CD14-positive monocyte (primary cell): ENCODE data around the gene TYW1. TPM values are rescaled to one million over a fixed set of nuclear protein-coding genes. Genes with fewer than 3 reads are reported as not detected.

ENCODE experiments used
- DNase-seq, 3 donors: peaks; one replicate each; pipeline ENCODE4 v3.0.0-alpha.2; 2011 to 2022
- H2AFZ ChIP-seq: 2 replicates; pipeline ENCODE4 v1.6.0; 2012; ENCODE audit warnings: mild to moderate bottlenecking, low read depth, low read length, inconsistent platforms; ENCODE audit not compliant: insufficient read depth, poor library complexity, severe bottlenecking
- H3K27ac ChIP-seq, 2 donors: 1 replicate in 1 of 2; 2 replicates in 1 of 2; pipeline ENCODE4 v1.5.1; 2012 to 2013; ENCODE audit warnings: low read length in 2 of 2, control low read depth in 1 of 2, inconsistent platforms in 1 of 2, low read depth in 1 of 2, mild to moderate bottlenecking in 1 of 2
- H3K27me3 ChIP-seq, 2 donors: one replicate each; pipeline versions ENCODE4 v1.6.0 to v1.6.1; 2011 to 2013; ENCODE audit warnings: low read length in 2 of 2; ENCODE audit not compliant: control insufficient read depth in 2 of 2, insufficient read depth in 2 of 2
- H3K36me3 ChIP-seq, 2 donors: replicated peaks in 1 of 2; 1 replicate in 1 of 2; 2 replicates in 1 of 2; pipeline versions ENCODE4 v1.5.1 to v1.6.1; 2012 to 2013; ENCODE audit warnings: low read length in 2 of 2, control low read depth in 1 of 2, inconsistent platforms in 1 of 2, mild to moderate bottlenecking in 1 of 2; ENCODE audit not compliant: insufficient read depth in 2 of 2, control insufficient read depth in 1 of 2
- H3K4me1 ChIP-seq, 2 donors: 1 replicate in 1 of 2; 2 replicates in 1 of 2; pipeline versions ENCODE4 v1.5.1 to v1.6.1; 2012 to 2013; ENCODE audit warnings: low read length in 2 of 2, control low read depth in 1 of 2, inconsistent platforms in 1 of 2, mild to moderate bottlenecking in 1 of 2, moderate library complexity in 1 of 2; ENCODE audit not compliant: insufficient read depth in 2 of 2, control insufficient read depth in 1 of 2
- H3K4me2 ChIP-seq: replicated peaks from 2 replicates; pipeline ENCODE3; 2012; ENCODE audit warnings: low read length, moderate library complexity, mild to moderate bottlenecking; ENCODE audit not compliant: poor library complexity, severe bottlenecking; ENCODE audit errors: extremely low read depth
- H3K4me3 ChIP-seq, 3 experiments: fragments of 200-600 bp in 1 of 3; sonication (generic) in 1 of 3; replicated peaks in 1 of 3; 1 replicate in 2 of 3; 2 replicates in 1 of 3; pipeline ENCODE4 v1.5.1; 2011 to 2013; ENCODE audit warnings: low read length in 3 of 3, mild to moderate bottlenecking in 3 of 3, control low read depth in 2 of 3, low read depth in 2 of 3, inconsistent platforms in 1 of 3, moderate library complexity in 1 of 3
- H3K79me2 ChIP-seq: 2 replicates; pipeline ENCODE4 v1.6.0; 2012; ENCODE audit warnings: mild to moderate bottlenecking, control low read depth, inconsistent platforms, low read length, moderate library complexity; ENCODE audit not compliant: insufficient read depth
- H3K9ac ChIP-seq: 2 replicates; pipeline ENCODE4 v1.6.0; 2017; ENCODE audit warnings: low read length, mild to moderate bottlenecking; ENCODE audit not compliant: insufficient read depth, poor library complexity, severe bottlenecking
- H3K9me3 ChIP-seq, 2 donors: replicated peaks in 1 of 2; 1 replicate in 1 of 2; 2 replicates in 1 of 2; pipeline versions ENCODE4 v1.5.1 to v1.6.1; 2012 to 2013; ENCODE audit warnings: low read length in 2 of 2, control low read depth in 1 of 2; ENCODE audit not compliant: control insufficient read depth in 1 of 2, insufficient read depth in 1 of 2
- H4K20me1 ChIP-seq: 2 replicates; pipeline ENCODE4 v1.6.0; 2012; ENCODE audit warnings: mild to moderate bottlenecking, low read length, control low read depth, moderate library complexity; ENCODE audit not compliant: insufficient read depth
- H3K27ac Mint-ChIP-seq, 7 donors: one replicate each; pipeline ENCODE4 v1.8.0; 2020; ENCODE audit warnings: mild to moderate bottlenecking in 7 of 7, mixed read lengths in 7 of 7, moderate library complexity in 6 of 7, inconsistent platforms in 2 of 7
- H3K27me3 Mint-ChIP-seq, 3 donors: one replicate each; pipeline ENCODE4 v1.8.0; 2021 to 2022; ENCODE audit warnings: low read depth in 3 of 3, mild to moderate bottlenecking in 3 of 3, mixed read lengths in 3 of 3, moderate library complexity in 3 of 3, inconsistent platforms in 1 of 3
- H3K36me3 Mint-ChIP-seq, 2 donors: one replicate each; pipeline ENCODE4 v1.8.0; 2020; ENCODE audit warnings: mixed read lengths in 2 of 2, inconsistent platforms in 1 of 2, mild to moderate bottlenecking in 1 of 2
- H3K4me1 Mint-ChIP-seq: one replicate; pipeline ENCODE4 v1.8.0; 2020; ENCODE audit warnings: mild to moderate bottlenecking, mixed read lengths
- H3K4me3 Mint-ChIP-seq, 2 donors: one replicate each; pipeline ENCODE4 v1.8.0; 2020; ENCODE audit warnings: mild to moderate bottlenecking in 2 of 2, mixed read lengths in 2 of 2, moderate library complexity in 1 of 2
- H3K9me3 Mint-ChIP-seq, 7 donors: one replicate each; pipeline ENCODE4 v1.8.0; 2020 to 2022; ENCODE audit warnings: mixed read lengths in 7 of 7, mild to moderate bottlenecking in 6 of 7, moderate library complexity in 6 of 7, inconsistent platforms in 2 of 7
- WGBS: methylation state at CpG from one replicate; pipeline ENCODE4 v1.1.5; 2013; ENCODE audit warnings: missing lambda C conversion rate; ENCODE audit not compliant: insufficient coverage; 5-methylcytosine and 5-hydroxymethylcytosine counted together
- intact Hi-C, 2 donors: fragments of 100-400 bp; cut with micrococcal nuclease; formaldehyde crosslinking; loops; one replicate each; pipeline versions ENCODE4 v1.15.0 to v1.15.1; 2023
- polyA plus RNA-seq, 3 donors: library from polyadenylated mRNA; depleted of rRNA in 1 of 3; unstranded in 2 of 3; stranded (reverse) in 1 of 3; fragments of 300-500 nt in 2 of 3; fragments of >200 nt in 1 of 3; fragmentation: Illumina TruSeq in 2 of 3; gene quantifications; 1 replicate in 2 of 3; 2 replicates in 1 of 3; pipeline ENCODE4 v1.2.3, GENCODE V29; 2012 to 2021
- TF ChIP-seq, protein P1 (sequence below): fragments of 200-600 bp; IDR thresholded peaks from one replicate; pipeline ENCODE4 v1.8.0; 2022; ENCODE audit warnings: antibody characterized with exemption, mild to moderate bottlenecking

Gene TYW1
- polyA plus RNA-seq, 3 donors: 6.3 to 9.0 (median 7.2) TPM

DNA sequence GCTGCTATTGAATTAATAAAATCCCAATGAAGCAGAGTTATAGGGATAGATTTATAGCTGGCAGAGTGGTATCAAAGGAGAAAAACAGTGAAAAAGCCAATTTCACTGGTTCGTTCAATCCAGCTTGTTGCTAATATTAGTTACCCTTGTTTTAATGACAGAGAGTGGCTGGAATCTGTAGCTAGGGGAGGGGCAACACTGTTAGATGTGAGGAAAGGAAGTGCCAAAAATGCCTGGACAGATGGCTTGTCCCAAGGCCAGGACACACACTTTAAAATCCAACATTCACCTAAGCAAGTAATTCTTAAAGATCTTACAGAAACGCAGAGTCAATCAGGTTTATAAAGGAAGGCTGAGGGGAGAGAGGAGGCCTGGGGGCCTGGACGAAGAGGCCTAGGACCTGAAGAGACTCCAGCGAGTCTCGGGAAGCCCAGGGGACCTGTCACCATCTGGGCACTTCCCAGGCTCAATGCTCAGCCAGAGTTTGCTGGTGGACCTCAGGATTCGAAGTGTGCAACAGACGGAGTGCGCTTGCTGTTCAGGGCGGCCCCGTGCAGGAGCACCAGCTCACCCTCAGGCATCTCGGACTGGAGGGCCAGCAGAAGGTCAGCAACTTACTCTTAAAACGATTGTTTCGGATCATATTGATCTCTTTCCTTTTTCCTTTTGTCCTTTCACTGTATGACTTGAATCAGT lies 38.9 kb upstream of the TYW1 start:
- WGBS: 98% methylated on average over 12 of the region's 13 CpGs
- H3K79me2 ChIP-seq: no peaks in the 10 kb centered on the region
- peaks cover 62 to 76% of the 10 kb centered on the region in 2 donors for H3K36me3 ChIP-seq
- TF ChIP-seq, protein P1, sequence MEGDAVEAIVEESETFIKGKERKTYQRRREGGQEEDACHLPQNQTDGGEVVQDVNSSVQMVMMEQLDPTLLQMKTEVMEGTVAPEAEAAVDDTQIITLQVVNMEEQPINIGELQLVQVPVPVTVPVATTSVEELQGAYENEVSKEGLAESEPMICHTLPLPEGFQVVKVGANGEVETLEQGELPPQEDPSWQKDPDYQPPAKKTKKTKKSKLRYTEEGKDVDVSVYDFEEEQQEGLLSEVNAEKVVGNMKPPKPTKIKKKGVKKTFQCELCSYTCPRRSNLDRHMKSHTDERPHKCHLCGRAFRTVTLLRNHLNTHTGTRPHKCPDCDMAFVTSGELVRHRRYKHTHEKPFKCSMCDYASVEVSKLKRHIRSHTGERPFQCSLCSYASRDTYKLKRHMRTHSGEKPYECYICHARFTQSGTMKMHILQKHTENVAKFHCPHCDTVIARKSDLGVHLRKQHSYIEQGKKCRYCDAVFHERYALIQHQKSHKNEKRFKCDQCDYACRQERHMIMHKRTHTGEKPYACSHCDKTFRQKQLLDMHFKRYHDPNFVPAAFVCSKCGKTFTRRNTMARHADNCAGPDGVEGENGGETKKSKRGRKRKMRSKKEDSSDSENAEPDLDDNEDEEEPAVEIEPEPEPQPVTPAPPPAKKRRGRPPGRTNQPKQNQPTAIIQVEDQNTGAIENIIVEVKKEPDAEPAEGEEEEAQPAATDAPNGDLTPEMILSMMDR: no peak
- H4K20me1 ChIP-seq: no peaks in the 10 kb centered on the region
- no peak overlapping the region for H3K4me3 ChIP-seq
- no peaks in the 10 kb centered on the region for H3K4me1 ChIP-seq
- no peaks in the 10 kb centered on the region for H3K27me3 ChIP-seq
- H2AFZ ChIP-seq: no peak overlapping the region
- Mint-ChIP-seq H3K4me3 (no peak overlapping the region), H3K36me3 (peaks cover 64 to 80% of the 10 kb centered on the region in 2 donors), H3K27me3 (peaks cover 0 to 1% (median 0%) of the 10 kb centered on the region in 3 donors), H3K4me1 (no peaks in the 10 kb centered on the region), H3K9me3 (no peaks in the 10 kb centered on the region), H3K27ac (peak overlapping the region in 1 of 7 donors; percentile 18)
- no peak overlapping the region for H3K27ac ChIP-seq
- no peak for DNase-seq
- intact Hi-C loops: no loop called here
- H3K9ac ChIP-seq: no peak overlapping the region
- H3K4me2 ChIP-seq: no peak overlapping the region
- H3K9me3 ChIP-seq: no peaks in the 10 kb centered on the region

DNA sequence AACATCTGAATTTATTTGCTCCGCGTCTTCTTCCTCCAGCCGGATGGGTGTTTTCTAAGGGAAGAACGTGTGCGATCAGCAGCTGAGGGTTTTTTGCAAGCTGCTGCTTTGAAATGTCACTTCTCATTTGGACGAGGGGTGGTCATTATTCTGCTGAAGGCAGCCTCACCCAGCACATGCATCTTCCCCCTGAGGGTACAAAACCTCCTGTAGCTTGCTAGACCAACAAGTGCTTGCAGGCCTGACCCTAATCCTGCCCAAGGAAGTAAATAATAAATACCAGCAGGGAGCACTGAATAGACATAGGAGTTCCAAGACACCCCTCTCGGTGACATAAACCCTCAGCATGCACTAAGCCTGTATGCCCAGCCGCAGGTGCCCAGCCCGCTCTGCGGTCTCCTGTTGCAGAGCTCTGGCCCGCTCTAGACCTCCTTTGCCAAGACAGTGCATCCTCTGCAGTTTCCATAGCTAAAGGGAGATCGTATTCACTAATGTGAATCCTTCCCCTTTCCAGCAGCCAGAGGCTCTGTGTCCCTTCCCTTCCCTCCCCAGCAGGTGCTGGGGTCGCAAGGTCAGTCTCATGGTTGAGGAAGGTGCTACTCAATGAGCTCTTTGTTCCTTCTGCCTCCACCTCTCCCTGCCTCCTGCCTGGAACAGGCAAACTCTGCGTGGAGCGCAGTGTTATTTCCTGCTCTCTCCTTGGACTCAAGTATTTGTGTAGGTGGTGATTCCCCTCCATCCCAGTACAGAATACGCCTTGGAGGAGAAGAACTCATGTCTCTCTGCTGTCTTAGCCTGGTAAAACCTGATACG lies 37.9 kb upstream of the TYW1 start:
- Histone ChIP-seq H3K4me2 (no peak overlapping the region), H3K9me3 (no peaks in the 10 kb centered on the region), H3K36me3 (peaks cover 55 to 66% of the 10 kb centered on the region in 2 donors), H3K27me3 (no peaks in the 10 kb centered on the region), H2AFZ (no peak overlapping the region), H3K4me1 (no peaks in the 10 kb centered on the region), H3K9ac (no peak overlapping the region), H3K79me2 (no peaks in the 10 kb centered on the region), H3K4me3 (no peak overlapping the region), H4K20me1 (no peaks in the 10 kb centered on the region), H3K27ac (no peak overlapping the region)
- TF ChIP-seq, protein P1: no peak
- H3K9me3 Mint-ChIP-seq: peaks cover 0 to 3% (median 0%) of the 10 kb centered on the region in 7 donors
- no peak for DNase-seq
- WGBS: 99% methylated on average over 9 of the region's 17 CpGs
- no peaks in the 10 kb centered on the region for H3K27me3 Mint-ChIP-seq
- H3K27ac Mint-ChIP-seq: peak overlapping the region in 1 of 7 donors; percentile 18
- H3K36me3 Mint-ChIP-seq: peaks cover 55 to 70% of the 10 kb centered on the region in 2 donors
- no peaks in the 10 kb centered on the region for H3K4me1 Mint-ChIP-seq
- H3K4me3 Mint-ChIP-seq: no peak overlapping the region
- intact Hi-C loops: no loop called here
